Neural cell (in vitro differentiated cells): ENCODE measurements around the gene BEX3. TPM values are rescaled to one million over a fixed set of nuclear protein-coding genes. Genes with fewer than 3 reads are reported as not detected.

Experiments used
- H2AFZ ChIP-seq: fragments of 200-600, 300-800 bp; sonication (generic), shearing (Covaris generic); 2 replicates; pipeline ENCODE4 v1.6.0; 2014; ENCODE audit warnings: low read depth, mild to moderate bottlenecking, antibody characterized with exemption, low read length, moderate library complexity
- H3F3A ChIP-seq: fragments of 200-600 bp; shearing (Covaris generic); 2 replicates; pipeline ENCODE4 v1.6.1; 2016; ENCODE audit warnings: mild to moderate bottlenecking, moderate library complexity, mixed read lengths, antibody characterized with exemption, low read length; ENCODE audit not compliant: insufficient read depth, poor library complexity, severe bottlenecking
- H3K27ac ChIP-seq: fragments of 200-600, 300-800 bp; sonication (generic), shearing (Covaris generic); 2 replicates; pipeline ENCODE4 v1.5.1; 2014; ENCODE audit warnings: mild to moderate bottlenecking, low read length, moderate library complexity
- H3K27me3 ChIP-seq: fragments of 300-800, 200-600 bp; sonication (generic), shearing (Covaris generic); 2 replicates; pipeline ENCODE4 v1.6.0; 2014; ENCODE audit warnings: mild to moderate bottlenecking, low read depth, low read length, moderate library complexity; ENCODE audit not compliant: insufficient read depth
- H3K36me3 ChIP-seq: fragments of 300-800, 200-600 bp; sonication (generic), shearing (Covaris generic); 2 replicates; pipeline ENCODE4 v1.5.1; 2014; ENCODE audit warnings: mild to moderate bottlenecking, antibody characterized with exemption, low read length, moderate library complexity; ENCODE audit not compliant: insufficient read depth
- H3K4me2 ChIP-seq: fragments of 300-800, 200-600 bp; sonication (generic), shearing (Covaris generic); 2 replicates; pipeline ENCODE4 v1.6.0; 2014; ENCODE audit warnings: mild to moderate bottlenecking, low read length
- H3K4me3 ChIP-seq: fragments of 300-800, 200-600 bp; sonication (generic), shearing (Covaris generic); 2 replicates; pipeline ENCODE4 v1.5.1; 2014; ENCODE audit warnings: mild to moderate bottlenecking, low read length, moderate library complexity
- H3K79me2 ChIP-seq: fragments of 200-600 bp; shearing (Covaris generic); replicated peaks from 2 replicates; pipeline ENCODE4 v1.6.0; 2014; ENCODE audit warnings: mild to moderate bottlenecking, low read length, moderate library complexity; ENCODE audit not compliant: insufficient read depth
- H3K9ac ChIP-seq: fragments of 300-800, 200-600 bp; sonication (generic), shearing (Covaris generic); 2 replicates; pipeline ENCODE4 v1.6.1; 2016; ENCODE audit warnings: mild to moderate bottlenecking, low read length, mixed read lengths
- H3K9me2 ChIP-seq: fragments of 200-600 bp; shearing (Covaris generic); 2 replicates; pipeline ENCODE4 v1.6.1; 2016; ENCODE audit warnings: mild to moderate bottlenecking, low read length, mixed read lengths; ENCODE audit not compliant: insufficient read depth
- H3K9me3 ChIP-seq: fragments of 200-600, 300-800 bp; sonication (generic), shearing (Covaris generic); 2 replicates; pipeline ENCODE4 v1.6.1; 2016; ENCODE audit warnings: mild to moderate bottlenecking, mixed run types, low read length, moderate library complexity, mixed read lengths
- H4K20me1 ChIP-seq: fragments of 200-600 bp; shearing (Covaris generic); 2 replicates; pipeline ENCODE4 v1.6.1; 2016; ENCODE audit warnings: mild to moderate bottlenecking, mixed run types; ENCODE audit not compliant: insufficient read depth
- CTCF ChIP-seq: fragments of 450-650 bp; IDR thresholded peaks from 2 replicates; pipeline ENCODE4 v1.5.1; 2014; ENCODE audit warnings: antibody characterized with exemption, mild to moderate bottlenecking, moderate library complexity; ENCODE audit not compliant: poor library complexity, severe bottlenecking
- EP300 ChIP-seq: fragments of 450-650 bp; conservative IDR thresholded peaks from 2 replicates; pipeline ENCODE4 v1.6.1; 2014; ENCODE audit warnings: antibody characterized with exemption, mild to moderate bottlenecking, moderate library complexity; ENCODE audit not compliant: poor library complexity, severe bottlenecking
- EZH2 ChIP-seq: fragments of 200-600, 300-800 bp; shearing (Covaris generic), sonication (generic); IDR thresholded peaks from 2 replicates; pipeline ENCODE4 v1.6.1; 2014; ENCODE audit warnings: antibody characterized with exemption, low read length, borderline replicate concordance, mild to moderate bottlenecking; ENCODE audit not compliant: insufficient read depth, poor library complexity, severe bottlenecking
- MXI1 ChIP-seq: fragments of 450-650 bp; conservative IDR thresholded peaks from 2 replicates; pipeline ENCODE4 v1.6.1; 2014; ENCODE audit warnings: antibody characterized with exemption, mild to moderate bottlenecking; ENCODE audit not compliant: poor library complexity, severe bottlenecking
- POLR2AphosphoS5 ChIP-seq: IDR thresholded peaks from 2 replicates; pipeline ENCODE4 v1.6.1; 2012
- RAD21 ChIP-seq: fragments of 450-650 bp; conservative IDR thresholded peaks from 2 replicates; pipeline ENCODE4 v1.6.1; 2014; ENCODE audit warnings: antibody characterized with exemption, mild to moderate bottlenecking, moderate library complexity
- REST ChIP-seq: IDR thresholded peaks from 2 replicates; pipeline ENCODE4 v1.6.1; 2012; ENCODE audit warnings: borderline replicate concordance
- SMC3 ChIP-seq: fragments of 450-650 bp; conservative IDR thresholded peaks from 2 replicates; pipeline ENCODE4 v1.6.1; 2014; ENCODE audit warnings: antibody characterized with exemption, mild to moderate bottlenecking, moderate library complexity; ENCODE audit not compliant: poor library complexity
- TAF1 ChIP-seq: IDR thresholded peaks from 2 replicates; pipeline ENCODE4 v1.6.1; 2012; ENCODE audit warnings: low read depth
- polyA plus RNA-seq: library from polyadenylated mRNA; depleted of rRNA; stranded (reverse); fragments of >200 nt; gene quantifications from 2 replicates; pipeline ENCODE4 v1.2.3, GENCODE V29; 2014

The BEX3 gene
- polyA plus RNA-seq, 1 donor from 2014 or later, result 991 TPM

GRCh38 chrX:103396660-103397059 is 20.3 kb downstream of the BEX3 start:
- no peaks in the 10 kb centered on the region for H3K9me3 ChIP-seq
- no peak overlapping the region for H3K9ac ChIP-seq
- H3K36me3 ChIP-seq, result no peaks in the 10 kb centered on the region
- H3K4me3 ChIP-seq, result no peak overlapping the region
- H3K27ac ChIP-seq, result no peak overlapping the region
- H4K20me1 ChIP-seq, result no peaks in the 10 kb centered on the region
- no peak for TF ChIP-seq RAD21
- TF ChIP-seq POLR2AphosphoS5, result no peak
- TF ChIP-seq SMC3, result no peak
- no peak for TF ChIP-seq TAF1
- TF ChIP-seq EP300, result no peak
- TF ChIP-seq MXI1, result no peak
- no peak for TF ChIP-seq CTCF
- no peak for TF ChIP-seq EZH2
- TF ChIP-seq REST, result no peak
- H3K27me3 ChIP-seq, result no peaks in the 10 kb centered on the region
- no peak overlapping the region for H2AFZ ChIP-seq
- H3F3A ChIP-seq, result no peaks in the 10 kb centered on the region
- no peaks in the 10 kb centered on the region for H3K79me2 ChIP-seq
- no peak overlapping the region for H3K4me2 ChIP-seq
- no peaks in the 10 kb centered on the region for H3K9me2 ChIP-seq

- no peak overlapping the region for H3K27ac ChIP-seq
- no peak overlapping the region for H3K9ac ChIP-seq
- no peaks in the 10 kb centered on the region for H4K20me1 ChIP-seq
- H3K4me2 ChIP-seq, result no peak overlapping the region
- H3K9me2 ChIP-seq, result no peaks in the 10 kb centered on the region
- H2AFZ ChIP-seq, result no peak overlapping the region
- H3F3A ChIP-seq, result no peaks in the 10 kb centered on the region
- H3K79me2 ChIP-seq, result no peaks in the 10 kb centered on the region
- no peaks in the 10 kb centered on the region for H3K27me3 ChIP-seq
- no peaks in the 10 kb centered on the region for H3K36me3 ChIP-seq
- no peaks in the 10 kb centered on the region for H3K9me3 ChIP-seq
- TF ChIP-seq REST (no peak), MXI1 (no peak), SMC3 (no peak), EZH2 (no peak), RAD21 (no peak), EP300 (no peak), POLR2AphosphoS5 (no peak), CTCF (no peak), TAF1 (no peak)
- H3K4me3 ChIP-seq, result no peak overlapping the region
Measured at GRCh38 chrX:103397707-103398106, 21.4 kb downstream of the BEX3 start.
